WI38 (cell line): ENCODE data around the gene ATP8B1.

Source experiments
- H3K4me3 ChIP-seq: 2 replicates; pipeline ENCODE4 v1.5.1; 2011; ENCODE audit warnings: low read depth, mild to moderate bottlenecking, control low read depth, low read length
- CTCF ChIP-seq: IDR thresholded peaks from 2 replicates; pipeline ENCODE4 v1.5.1; 2012; ENCODE audit warnings: low read depth, mild to moderate bottlenecking, control low read depth, low read length

ATP8B1 gene

GRCh38 chr18:57618910-57619309, 184.2 kb downstream of the ATP8B1 start:
- no peak for TF ChIP-seq CTCF
- H3K4me3 ChIP-seq = no peak overlapping the region

GRCh38 chr18:57603871-57604270, 199.2 kb downstream of the ATP8B1 start:
- TF ChIP-seq CTCF = no peak
- no peak overlapping the region for H3K4me3 ChIP-seq
